OCI-LY3 (cell line): ENCODE measurements around the gene GATM.
A peak's percentile ranks its signal among the peaks of the same experiment; 100 is the strongest.

Source experiments
- H2AFZ ChIP-seq: fragments of 200-600, 300-600 bp; shearing (Covaris generic); 2 replicates; pipeline ENCODE4 v1.6.0; 2014; ENCODE audit warnings: antibody characterized with exemption, low read depth, low read length
- H3K27ac ChIP-seq: fragments of 200-600, 300-600 bp; sonication (generic); 2 replicates; pipeline ENCODE4 v1.5.1; 2014; ENCODE audit warnings: mild to moderate bottlenecking, low read length, moderate library complexity, mixed read lengths
- H3K27me3 ChIP-seq: fragments of 200-600, 300-600 bp; sonication (generic); 2 replicates; pipeline ENCODE4 v1.6.1; 2014; ENCODE audit warnings: low read depth, low read length, mixed read lengths
- H3K36me3 ChIP-seq: fragments of 200-600, 300-600 bp; sonication (generic); replicated peaks from 2 replicates; pipeline ENCODE3; 2014; ENCODE audit warnings: low read depth, low read length, mixed read lengths
- H3K4me1 ChIP-seq: fragments of 300-600, 200-600 bp; sonication (generic); 2 replicates; pipeline ENCODE4 v1.6.1; 2014; ENCODE audit warnings: low read length, mixed read lengths
- H3K4me2 ChIP-seq: fragments of 200-600, 300-600 bp; sonication (generic); 2 replicates; pipeline ENCODE4 v1.6.1; 2014; ENCODE audit warnings: low read length, mixed read lengths
- H3K4me3 ChIP-seq: fragments of 300-600, 200-600 bp; sonication (generic); 2 replicates; pipeline ENCODE4 v1.5.1; 2014; ENCODE audit warnings: antibody characterized with exemption, mild to moderate bottlenecking, low read length, moderate library complexity
- H3K79me2 ChIP-seq: fragments of 300-600, 200-600 bp; shearing (Covaris generic); 2 replicates; pipeline ENCODE4 v1.6.1; 2014; ENCODE audit warnings: mild to moderate bottlenecking, low read length, mixed read lengths
- H3K9ac ChIP-seq: fragments of 300-600, 200-600 bp; shearing (Covaris generic); 2 replicates; pipeline ENCODE4 v1.6.0; 2014; ENCODE audit warnings: mild to moderate bottlenecking, low read length, moderate library complexity
- H3K9me3 ChIP-seq: fragments of 200-600, 300-600 bp; shearing (Covaris generic); 2 replicates; pipeline ENCODE4 v1.6.1; 2014; ENCODE audit warnings: low read length, mixed read lengths; ENCODE audit not compliant: insufficient read depth
- H4K20me1 ChIP-seq: fragments of 200-600, 300-600 bp; sonication (generic); 2 replicates; pipeline ENCODE4 v1.6.1; 2016; ENCODE audit warnings: low read length, mixed read lengths; ENCODE audit not compliant: insufficient read depth
- EZH2phosphoT487 ChIP-seq: fragments of 200-600 bp; shearing (Covaris generic); IDR thresholded peaks from 2 replicates; pipeline ENCODE4 v1.6.1; 2018; ENCODE audit warnings: antibody characterized with exemption, mixed run types, low read depth
- TF ChIP-seq, protein P1 (sequence below): fragments of 200-600, 300-600 bp; sonication (generic); IDR thresholded peaks from 2 replicates; pipeline ENCODE4 v1.5.1; 2014; ENCODE audit warnings: antibody characterized with exemption, low read length, low read depth

Gene GATM

DNA sequence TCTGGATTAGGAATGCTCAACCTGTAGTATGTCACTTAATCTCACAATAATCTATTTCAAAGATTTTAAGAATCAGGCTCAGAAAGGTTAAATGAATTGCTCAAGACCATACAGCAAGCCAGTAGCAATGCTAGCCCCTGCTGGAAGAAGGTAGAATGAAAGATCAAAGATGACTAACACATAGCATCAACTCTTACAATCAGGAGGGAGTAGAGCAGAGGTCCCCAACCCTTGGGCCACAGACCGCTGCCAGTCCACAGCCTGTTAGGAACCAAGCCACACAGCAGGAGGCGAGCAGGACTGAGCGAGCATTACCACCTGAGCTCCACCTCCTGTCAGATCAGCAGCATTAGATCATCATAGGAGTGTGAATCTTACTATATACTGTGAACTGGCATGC, 15.5 kb upstream of the GATM start:
- H3K4me2 ChIP-seq, result peak overlapping the region; percentile 72
- peak overlapping the region; percentile 50; the same call in 1 of the 2 replicates for H3K9ac ChIP-seq
- H3K27ac ChIP-seq, result peak overlapping the region; percentile 95
- no peak overlapping the region for H2AFZ ChIP-seq
- no peaks in the 10 kb centered on the region for H3K36me3 ChIP-seq
- H3K9me3 ChIP-seq, result no peaks in the 10 kb centered on the region
- TF ChIP-seq, protein P1, sequence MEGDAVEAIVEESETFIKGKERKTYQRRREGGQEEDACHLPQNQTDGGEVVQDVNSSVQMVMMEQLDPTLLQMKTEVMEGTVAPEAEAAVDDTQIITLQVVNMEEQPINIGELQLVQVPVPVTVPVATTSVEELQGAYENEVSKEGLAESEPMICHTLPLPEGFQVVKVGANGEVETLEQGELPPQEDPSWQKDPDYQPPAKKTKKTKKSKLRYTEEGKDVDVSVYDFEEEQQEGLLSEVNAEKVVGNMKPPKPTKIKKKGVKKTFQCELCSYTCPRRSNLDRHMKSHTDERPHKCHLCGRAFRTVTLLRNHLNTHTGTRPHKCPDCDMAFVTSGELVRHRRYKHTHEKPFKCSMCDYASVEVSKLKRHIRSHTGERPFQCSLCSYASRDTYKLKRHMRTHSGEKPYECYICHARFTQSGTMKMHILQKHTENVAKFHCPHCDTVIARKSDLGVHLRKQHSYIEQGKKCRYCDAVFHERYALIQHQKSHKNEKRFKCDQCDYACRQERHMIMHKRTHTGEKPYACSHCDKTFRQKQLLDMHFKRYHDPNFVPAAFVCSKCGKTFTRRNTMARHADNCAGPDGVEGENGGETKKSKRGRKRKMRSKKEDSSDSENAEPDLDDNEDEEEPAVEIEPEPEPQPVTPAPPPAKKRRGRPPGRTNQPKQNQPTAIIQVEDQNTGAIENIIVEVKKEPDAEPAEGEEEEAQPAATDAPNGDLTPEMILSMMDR, result peak; percentile 68
- TF ChIP-seq EZH2phosphoT487, result no peak
- H4K20me1 ChIP-seq, result no peaks in the 10 kb centered on the region
- no peak overlapping the region for H3K4me3 ChIP-seq
- H3K79me2 ChIP-seq, result no peaks in the 10 kb centered on the region
- peaks cover 68% of the 10 kb centered on the region for H3K4me1 ChIP-seq
- no peaks in the 10 kb centered on the region for H3K27me3 ChIP-seq

DNA sequence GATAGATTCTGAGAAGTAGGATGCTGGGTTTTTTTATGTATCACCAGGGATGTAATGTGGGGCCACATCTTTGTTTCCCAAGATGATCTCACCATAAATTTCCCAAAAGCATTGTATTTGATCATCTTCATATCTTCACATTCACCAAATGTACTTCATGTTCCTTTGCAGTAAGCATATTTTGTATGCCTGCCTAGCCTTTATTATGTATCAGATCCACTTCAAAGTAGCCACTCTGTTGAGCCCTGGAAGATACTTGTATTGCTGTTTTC, 14.2 kb upstream of the GATM start:
- H3K27ac ChIP-seq, result peak overlapping the region; percentile 95
- no peak overlapping the region for H2AFZ ChIP-seq
- H4K20me1 ChIP-seq, result no peaks in the 10 kb centered on the region
- no peaks in the 10 kb centered on the region for H3K36me3 ChIP-seq
- H3K9me3 ChIP-seq, result no peaks in the 10 kb centered on the region
- TF ChIP-seq, protein P1, result no peak
- peak overlapping the region; percentile 72 for H3K4me2 ChIP-seq
- peak overlapping the region; percentile 50 for H3K9ac ChIP-seq
- H3K79me2 ChIP-seq, result no peaks in the 10 kb centered on the region
- peak overlapping the region; percentile 50 for H3K4me3 ChIP-seq
- no peaks in the 10 kb centered on the region for H3K27me3 ChIP-seq
- H3K4me1 ChIP-seq, result peaks cover 58% of the 10 kb centered on the region

DNA sequence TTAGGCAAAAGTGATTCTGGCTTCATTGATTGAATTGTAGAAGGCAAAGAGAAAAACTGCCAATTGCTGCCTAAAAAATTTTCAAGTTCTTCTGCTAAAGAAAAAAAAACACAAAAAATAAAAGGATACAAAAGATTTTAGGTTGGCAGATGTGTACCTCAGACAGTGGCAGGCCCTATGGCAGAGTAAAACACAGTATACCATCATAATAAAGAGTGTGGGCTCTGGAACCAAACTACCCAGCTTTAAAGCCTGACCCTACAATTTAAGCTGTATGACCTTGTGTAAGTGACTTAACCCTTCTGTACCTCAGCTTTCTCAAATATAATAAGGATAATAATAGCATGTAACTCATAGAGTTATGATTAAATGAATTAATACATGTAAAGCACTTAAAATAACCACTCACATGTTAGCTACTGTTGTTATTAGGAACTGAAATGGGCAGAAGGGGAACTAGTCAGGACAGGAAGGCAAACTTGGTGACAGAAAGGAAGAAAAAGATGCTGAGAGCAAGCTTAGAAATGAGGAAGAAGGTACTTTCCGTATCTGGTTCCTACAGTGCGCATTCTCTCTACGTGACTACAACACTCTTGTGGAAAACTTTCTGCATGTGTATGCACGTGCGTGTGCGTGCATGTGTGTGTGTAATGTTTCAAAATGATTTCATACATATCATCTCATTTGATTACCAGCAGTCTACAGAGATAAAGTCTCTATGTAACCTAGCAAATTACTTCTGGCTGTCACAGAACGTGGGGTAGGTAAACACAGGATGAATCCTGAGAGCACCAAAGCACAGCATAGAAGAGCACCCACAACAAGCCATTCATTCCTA, 13.6 kb upstream of the GATM start:
- peak overlapping the region; percentile 50 for H3K4me3 ChIP-seq
- no peaks in the 10 kb centered on the region for H3K27me3 ChIP-seq
- peak overlapping the region; percentile 72 for H3K4me2 ChIP-seq
- no peaks in the 10 kb centered on the region for H3K79me2 ChIP-seq
- TF ChIP-seq, protein P1, result no peak
- TF ChIP-seq EZH2phosphoT487, result no peak
- peaks cover 53% of the 10 kb centered on the region for H3K4me1 ChIP-seq
- peak overlapping the region; percentile 64 for H3K9ac ChIP-seq
- H3K27ac ChIP-seq, result peak overlapping the region; percentile 95
- no peaks in the 10 kb centered on the region for H4K20me1 ChIP-seq
- no peaks in the 10 kb centered on the region for H3K9me3 ChIP-seq
- H3K36me3 ChIP-seq, result no peaks in the 10 kb centered on the region
- no peak overlapping the region for H2AFZ ChIP-seq

DNA sequence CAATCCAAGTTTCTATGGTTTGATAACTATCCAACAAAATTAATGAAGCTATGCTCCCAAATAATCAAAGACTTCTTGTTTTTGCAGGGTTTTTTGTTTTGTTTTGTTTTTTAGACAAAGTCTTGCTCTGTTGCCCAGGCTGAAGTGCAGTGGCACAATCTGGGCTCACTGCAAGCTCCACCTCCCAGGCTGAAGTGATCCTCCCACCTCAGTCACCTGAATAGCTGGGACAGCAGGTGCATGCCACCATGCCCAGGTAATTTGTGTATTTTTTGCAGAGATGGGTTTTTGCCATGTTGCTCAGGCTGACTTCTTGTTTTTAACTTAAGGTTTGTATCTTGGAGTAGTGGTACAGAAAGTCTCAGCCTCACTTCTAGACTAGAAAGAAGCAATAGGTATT, 11.0 kb upstream of the GATM start:
- H3K4me2 ChIP-seq, result no peak overlapping the region
- H4K20me1 ChIP-seq, result no peaks in the 10 kb centered on the region
- no peaks in the 10 kb centered on the region for H3K79me2 ChIP-seq
- no peaks in the 10 kb centered on the region for H3K36me3 ChIP-seq
- no peak overlapping the region for H3K4me3 ChIP-seq
- no peak overlapping the region for H3K27ac ChIP-seq
- H3K27me3 ChIP-seq, result no peaks in the 10 kb centered on the region
- H2AFZ ChIP-seq, result no peak overlapping the region
- peaks cover 59% of the 10 kb centered on the region for H3K4me1 ChIP-seq
- no peak overlapping the region for H3K9ac ChIP-seq
- TF ChIP-seq EZH2phosphoT487, result no peak
- TF ChIP-seq, protein P1, result no peak
- no peaks in the 10 kb centered on the region for H3K9me3 ChIP-seq
